Islet precursor cell (in vitro differentiated cells): ENCODE measurements around the gene SRGAP3.

Experiments
- DNase-seq: peaks from one replicate; pipeline ENCODE4 v3.0.0-alpha.2; 2018

The SRGAP3 gene

GRCh38 chr3:9137676-9138075 is 111.8 kb downstream of the SRGAP3 start:
- no peak for DNase-seq

GRCh38 chr3:9136746-9137465 is 112.5 kb downstream of the SRGAP3 start:
- no peak for DNase-seq

GRCh38 chr3:9135930-9136525 is 113.4 kb downstream of the SRGAP3 start:
- DNase-seq: peak; percentile 79

- no peak for DNase-seq
Observed at GRCh38 chr3:9135526-9135925, 113.9 kb downstream of the SRGAP3 start.

- DNase-seq: no peak
Observed at GRCh38 chr3:9133656-9134055, 115.8 kb downstream of the SRGAP3 start.

- no peak for DNase-seq
Observed at GRCh38 chr3:9130345-9131305, 118.8 kb downstream of the SRGAP3 start.

GRCh38 chr3:9129365-9129764 is 120.1 kb downstream of the SRGAP3 start:
- no peak for DNase-seq

- DNase-seq: no peak
Observed at GRCh38 chr3:9125278-9125951, 124.0 kb downstream of the SRGAP3 start.

- DNase-seq: no peak
Observed at GRCh38 chr3:9124730-9125129, 124.7 kb downstream of the SRGAP3 start.

- no peak for DNase-seq
Observed at GRCh38 chr3:9123840-9124239, 125.6 kb downstream of the SRGAP3 start.

GRCh38 chr3:9122732-9123364 is 126.6 kb downstream of the SRGAP3 start:
- DNase-seq: no peak

- no peak for DNase-seq
Observed at GRCh38 chr3:9121366-9122001, 128.0 kb downstream of the SRGAP3 start.

GRCh38 chr3:9119331-9119730 is 130.1 kb downstream of the SRGAP3 start:
- no peak for DNase-seq

GRCh38 chr3:9118222-9118621 is 131.2 kb downstream of the SRGAP3 start:
- DNase-seq: no peak

GRCh38 chr3:9117220-9117619 is 132.2 kb downstream of the SRGAP3 start:
- no peak for DNase-seq

- DNase-seq: no peak
Observed at GRCh38 chr3:9116336-9116735, 133.1 kb downstream of the SRGAP3 start.

GRCh38 chr3:9115336-9115735 is 134.1 kb downstream of the SRGAP3 start:
- no peak for DNase-seq

GRCh38 chr3:9113040-9113439 is 136.4 kb downstream of the SRGAP3 start:
- DNase-seq: no peak

- DNase-seq: no peak
Observed at GRCh38 chr3:9111866-9112265, 137.6 kb downstream of the SRGAP3 start.

GRCh38 chr3:9111417-9111816 is 138.0 kb downstream of the SRGAP3 start:
- DNase-seq: no peak

- DNase-seq: no peak
Observed at GRCh38 chr3:9110802-9111201, 138.6 kb downstream of the SRGAP3 start.

- no peak for DNase-seq
Observed at GRCh38 chr3:9110316-9110715, 139.1 kb downstream of the SRGAP3 start.
